ENCODE data around the gene VCAN.
A peak's percentile ranks its signal among the peaks of the same experiment; 100 is the strongest.
"Not testable (repeated sequence)": the region's sequence is repeated elsewhere in the genome, so short reads cannot be mapped to it uniquely, and the experiment has no call there.

Gene VCAN

GRCh38 chr5:83471405-83472212 is at the start of gene VCAN:
Gene VCAN, plus strand, starts transcription at chr5:83471744. Its CDS starts 11,775 bp downstream, at chr5:83483519.
- DNase-seq (ENCODE audit: low read depth in 2 of 2) = no peak

DNA sequence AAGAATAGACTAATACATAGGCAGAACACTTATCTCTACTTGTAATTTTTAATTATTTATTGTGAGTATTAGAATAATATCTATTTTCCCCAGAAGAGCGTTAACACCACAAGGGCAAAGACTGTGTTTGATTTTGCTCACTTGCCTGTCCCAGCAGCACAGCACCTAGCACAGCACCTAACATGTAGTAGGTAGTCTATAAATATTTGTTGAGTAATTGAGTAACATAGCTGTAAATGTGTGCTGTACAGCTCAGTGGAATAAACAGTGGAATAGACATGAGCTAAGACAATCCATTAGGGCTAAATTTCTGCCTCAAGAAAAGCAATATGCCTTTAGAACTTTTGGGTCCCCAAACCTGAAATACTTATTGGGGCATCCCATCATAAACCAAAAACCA is 49.3 kb upstream of the VCAN start:
- DNase-seq (ENCODE audit: low read depth in 2 of 2) = no peak

DNA sequence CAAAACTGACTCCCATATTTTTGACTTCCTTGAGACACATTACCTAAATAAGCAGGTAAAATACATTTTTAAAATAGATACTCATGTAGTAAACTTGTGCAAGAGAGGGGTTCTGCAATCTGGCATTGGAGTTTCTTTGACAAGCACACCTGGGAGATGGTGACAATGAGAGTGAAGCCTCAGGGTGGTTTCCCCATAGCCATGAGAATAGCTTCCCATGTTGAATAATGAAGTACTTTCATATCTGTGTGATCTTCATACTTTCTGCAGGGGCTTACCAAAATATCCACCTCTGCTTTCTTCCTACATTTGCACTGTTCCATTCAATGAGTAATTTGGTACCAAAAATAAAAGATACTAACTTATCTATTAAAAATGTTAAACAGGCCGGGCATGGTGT is 44.7 kb upstream of the VCAN start:
- no peak for DNase-seq (ENCODE audit: low read depth in 2 of 2)

DNA sequence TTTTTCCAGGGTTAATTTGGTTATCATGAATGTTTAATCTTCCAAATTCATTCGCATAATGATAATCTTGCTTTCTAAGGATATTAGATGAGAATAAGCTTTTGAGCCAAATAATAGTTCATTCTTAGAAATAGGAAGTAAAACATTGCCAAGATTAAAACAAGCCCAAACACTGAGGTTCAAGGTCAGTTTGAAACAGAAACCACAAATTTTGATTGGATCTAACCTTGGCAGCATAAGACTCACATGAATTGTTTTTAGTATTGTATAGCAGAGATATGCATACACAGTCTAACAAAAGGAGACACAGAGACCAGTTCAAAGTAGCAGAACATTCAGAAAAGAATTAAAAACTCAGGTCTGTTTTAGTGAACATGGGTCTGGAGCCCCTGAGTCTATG is 43.4 kb upstream of the VCAN start:
- DNase-seq (ENCODE audit: low read depth in 2 of 2) = no peak

DNA sequence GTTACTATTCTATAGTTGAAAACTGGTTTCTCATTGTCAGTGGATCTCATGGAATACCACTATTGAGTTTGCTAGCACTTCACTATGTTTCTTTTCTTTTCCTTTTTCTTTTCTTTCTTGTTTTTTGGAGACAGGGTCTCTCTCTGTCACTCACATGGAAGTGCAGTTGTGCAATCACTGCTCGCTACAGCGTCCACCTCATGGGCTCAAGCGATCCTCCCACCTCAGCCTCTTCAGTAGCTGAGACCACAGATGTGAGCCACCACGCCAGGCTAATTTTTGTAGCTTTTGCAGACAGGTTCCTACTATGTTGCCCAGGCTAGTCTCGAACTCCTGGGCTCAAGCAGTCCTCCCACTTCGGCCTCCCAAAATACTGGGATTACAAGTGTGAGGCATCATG is 42.7 kb upstream of the VCAN start:
- DNase-seq (ENCODE audit: low read depth in 2 of 2) = no peak

DNA sequence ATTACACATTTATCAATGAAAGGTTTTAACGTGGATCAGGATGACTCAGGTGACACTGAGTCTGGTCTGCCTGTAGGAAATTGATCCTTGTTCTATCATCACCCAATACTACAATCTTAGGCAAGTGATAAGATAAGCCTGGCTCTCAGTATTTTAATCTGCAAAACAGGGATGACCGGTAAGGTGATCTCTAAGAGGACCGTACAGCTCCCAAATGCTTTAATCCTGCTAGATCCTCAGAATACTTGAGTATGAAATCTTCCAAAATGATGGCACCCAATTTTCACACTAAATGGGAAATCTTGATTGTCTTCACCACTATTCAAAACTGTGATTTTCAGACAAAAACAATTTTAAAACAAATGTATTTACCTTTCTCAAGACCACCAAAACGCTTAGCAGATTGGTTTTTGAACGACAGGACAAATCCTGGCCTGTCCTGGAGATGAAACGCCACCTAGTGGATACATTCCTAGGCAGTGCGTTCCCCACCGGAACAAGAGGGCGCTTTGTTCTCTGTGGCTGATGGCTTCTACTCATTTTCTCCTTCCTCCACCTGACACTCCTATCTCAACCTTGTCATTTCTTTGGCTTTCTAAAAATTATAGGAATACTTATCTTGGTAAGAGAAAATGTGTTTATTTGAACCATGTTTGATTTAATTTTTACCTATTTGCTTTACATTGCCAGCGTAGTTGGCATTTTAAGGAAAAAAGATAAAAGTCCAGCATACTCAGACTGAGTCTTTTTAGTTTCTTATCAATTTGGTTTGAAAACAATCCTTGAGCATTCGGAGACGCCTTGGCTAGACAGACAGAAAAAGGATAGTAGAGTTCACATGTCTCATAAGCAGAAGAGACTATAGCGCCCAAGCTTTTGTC is 41.2 kb upstream of the VCAN start:
- peak in 1 of 2 donors; percentile 4 for DNase-seq (ENCODE audit: low read depth in 2 of 2)

GRCh38 chr5:83433891-83434290 is 37.7 kb upstream of the VCAN start:
- no peak for DNase-seq (ENCODE audit: low read depth in 2 of 2)

DNA sequence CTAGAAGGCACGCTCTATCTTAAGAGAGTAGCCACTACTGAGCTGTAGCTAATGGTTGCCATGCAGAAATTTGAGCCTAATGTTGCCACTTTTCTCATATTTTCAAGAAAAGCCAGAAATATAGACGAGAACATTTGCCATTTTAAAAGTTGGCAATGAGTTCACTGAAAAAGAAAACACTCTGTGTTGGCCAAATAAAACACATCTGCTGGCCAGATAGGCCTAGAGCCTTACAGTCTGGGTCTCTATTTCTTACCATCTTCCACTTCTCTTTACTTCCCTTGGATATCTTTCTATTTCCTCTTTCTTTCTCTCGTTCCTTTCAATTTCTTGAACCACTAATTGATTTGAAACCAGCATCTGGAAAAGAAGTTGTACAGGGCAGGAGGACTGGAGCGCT is 36.6 kb upstream of the VCAN start:
- DNase-seq (ENCODE audit: low read depth in 2 of 2) = no peak

- DNase-seq (ENCODE audit: low read depth in 2 of 2) = no peak
These were observed 35.3 kb upstream of the VCAN start for GRCh38 chr5:83436276-83436675.

- not testable (repeated sequence) for DNase-seq (ENCODE audit: low read depth in 2 of 2)
These were observed 33.8 kb upstream of the VCAN start for GRCh38 chr5:83437697-83438096.

GRCh38 chr5:83440826-83441225 is 30.7 kb upstream of the VCAN start:
- DNase-seq (ENCODE audit: low read depth in 2 of 2) = no peak

GRCh38 chr5:83441747-83442146 is 29.8 kb upstream of the VCAN start:
- DNase-seq (ENCODE audit: low read depth in 2 of 2) = no peak

- no peak for DNase-seq (ENCODE audit: low read depth in 2 of 2)
These were observed 28.0 kb upstream of the VCAN start for GRCh38 chr5:83443534-83443933.

DNA sequence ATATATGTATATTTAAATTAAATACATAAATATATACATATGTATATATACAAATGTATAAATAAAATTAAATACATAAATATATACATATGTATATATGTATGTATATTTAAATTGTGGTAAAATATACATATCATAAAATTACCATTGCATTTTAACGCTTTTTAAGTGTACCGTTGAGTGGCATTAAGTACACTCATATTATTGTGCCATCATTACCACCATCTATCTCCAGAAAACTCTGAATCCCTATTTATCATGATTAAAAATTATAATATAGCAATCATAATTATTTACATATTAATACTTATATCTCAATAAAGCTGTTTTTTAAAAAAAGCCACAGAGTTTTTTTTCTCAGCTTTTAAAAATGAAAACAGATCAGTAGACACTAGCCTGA is 27.1 kb upstream of the VCAN start:
- DNase-seq (ENCODE audit: low read depth in 2 of 2) = no peak

DNA sequence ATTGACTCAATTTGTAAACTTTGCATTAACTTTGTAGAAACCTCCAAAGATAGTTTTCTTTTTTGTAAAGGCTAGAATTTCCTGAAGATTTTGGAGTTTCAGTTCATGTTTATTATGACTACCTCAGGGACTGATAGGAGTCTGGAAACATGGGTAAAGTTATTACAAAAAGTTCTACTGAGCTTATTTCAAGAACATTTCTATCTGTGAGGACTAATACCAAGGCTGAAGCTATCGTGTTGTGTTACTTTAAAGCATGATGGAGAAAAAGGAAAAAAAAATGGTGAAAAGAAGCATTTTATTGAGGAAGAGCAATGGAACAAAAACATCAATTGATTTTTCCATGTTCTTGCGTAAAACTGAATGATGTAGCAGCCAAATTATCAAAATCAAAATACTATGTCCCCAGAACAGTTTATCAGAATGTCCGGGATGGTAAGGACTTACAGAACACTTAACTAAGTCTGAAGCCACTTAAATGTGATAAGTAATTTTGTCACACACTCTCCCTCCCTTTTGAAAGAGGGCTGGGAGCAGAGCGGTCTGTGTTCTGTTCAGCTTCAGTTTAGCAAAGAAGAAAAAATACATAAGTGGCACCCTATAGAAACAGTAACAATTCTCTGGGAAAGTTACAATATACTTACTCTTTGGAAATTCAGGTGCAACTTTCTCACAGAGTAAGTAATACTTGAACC is 25.1 kb upstream of the VCAN start:
- no peak for DNase-seq (ENCODE audit: low read depth in 2 of 2)

GRCh38 chr5:83447533-83447932 is 24.0 kb upstream of the VCAN start:
- DNase-seq (ENCODE audit: low read depth in 2 of 2) = no peak

DNA sequence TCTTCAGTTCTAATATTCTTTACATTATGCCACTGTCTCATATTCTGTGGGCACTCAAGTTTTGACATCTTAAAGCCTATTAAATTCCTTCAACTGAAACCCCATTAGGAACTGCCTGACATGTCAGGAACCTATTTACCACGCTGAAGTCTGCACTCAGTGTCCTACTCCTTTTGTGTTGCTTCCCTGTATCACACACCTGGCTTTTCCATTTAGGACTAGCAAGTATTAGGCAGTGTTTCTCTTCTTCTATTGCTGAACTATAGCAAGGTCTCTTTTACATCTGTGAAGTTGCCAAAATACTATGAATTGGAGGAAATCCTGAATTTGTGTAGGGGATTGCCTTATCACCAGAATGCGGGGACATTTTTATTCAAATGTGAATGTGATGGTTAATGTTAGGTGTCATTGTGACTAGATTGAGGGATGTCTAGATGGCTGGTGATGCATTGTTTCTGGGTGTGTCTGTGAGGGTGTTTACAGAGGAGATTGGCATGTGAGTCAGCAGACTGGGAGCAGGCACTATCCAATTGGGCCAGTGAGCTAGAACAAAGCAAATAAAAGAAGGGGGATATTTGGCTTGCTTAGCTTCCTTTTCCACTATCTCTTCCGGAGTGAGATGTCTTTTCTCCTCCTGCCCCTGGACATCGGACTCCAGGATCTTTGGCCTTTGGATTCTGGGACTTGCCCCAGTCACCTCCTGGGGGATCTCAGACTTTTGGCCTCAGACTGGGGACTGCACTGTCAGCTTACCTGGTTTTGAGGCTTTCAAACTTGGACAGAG is 21.2 kb upstream of the VCAN start:
- DNase-seq (ENCODE audit: low read depth in 2 of 2) = no peak

- no peak for DNase-seq (ENCODE audit: low read depth in 2 of 2)
These were observed 20.6 kb upstream of the VCAN start for GRCh38 chr5:83450967-83451248.

GRCh38 chr5:83451955-83452354 is 19.6 kb upstream of the VCAN start:
- no peak for DNase-seq (ENCODE audit: low read depth in 2 of 2)

GRCh38 chr5:83453937-83454336 is 17.6 kb upstream of the VCAN start:
- no peak for DNase-seq (ENCODE audit: low read depth in 2 of 2)

GRCh38 chr5:83464261-83464660 is 7.3 kb upstream of the VCAN start:
- no peak for DNase-seq (ENCODE audit: low read depth in 2 of 2)
